ENCODE results near the gene NRXN3.

The NRXN3 gene

GRCh38 chr14:79275292-79275655, 1105.1 kb downstream of the NRXN3 start:
- Histone ChIP-seq H3K9me3 (peaks cover 17% of the 10 kb centered on the region), H3K36me3 (no peaks in the 10 kb centered on the region), H3K4me2 (no peak overlapping the region), H3K9ac (no peak overlapping the region), H3K27ac (no peak overlapping the region), H4K20me1 (no peaks in the 10 kb centered on the region), H3K27me3 (no peaks in the 10 kb centered on the region), H3K4me1 (no peaks in the 10 kb centered on the region), H3K4me3 (no peak overlapping the region)
- no peak for TF ChIP-seq Cebpa-rat (IDR thresholded peaks at IDR 0.05)

- Histone ChIP-seq H3K9ac (no peak overlapping the region), H3K4me2 (no peak overlapping the region), H3K27me3 (no peaks in the 10 kb centered on the region), H3K4me3 (no peak overlapping the region), H3K4me1 (no peaks in the 10 kb centered on the region), H3K36me3 (no peaks in the 10 kb centered on the region), H3K9me3 (peaks cover 17% of the 10 kb centered on the region), H4K20me1 (no peaks in the 10 kb centered on the region), H3K27ac (no peak overlapping the region)
- no peak for TF ChIP-seq Cebpa-rat (IDR thresholded peaks at IDR 0.05)
These were observed 1108.2 kb downstream of the NRXN3 start for GRCh38 chr14:79278286-79278797.

- Histone ChIP-seq H3K36me3 (no peaks in the 10 kb centered on the region), H3K9me3 (peaks cover 17% of the 10 kb centered on the region), H3K27ac (no peak overlapping the region), H3K4me3 (no peak overlapping the region), H4K20me1 (no peaks in the 10 kb centered on the region), H3K4me1 (no peaks in the 10 kb centered on the region), H3K4me2 (no peak overlapping the region), H3K9ac (no peak overlapping the region), H3K27me3 (no peaks in the 10 kb centered on the region)
- TF ChIP-seq Cebpa-rat (IDR thresholded peaks at IDR 0.05): no peak
These were observed 1108.8 kb downstream of the NRXN3 start for GRCh38 chr14:79278798-79279644.

GRCh38 chr14:79279645-79280597, 1109.7 kb downstream of the NRXN3 start:
- H4K20me1 ChIP-seq: no peaks in the 10 kb centered on the region
- H3K27me3 ChIP-seq: no peaks in the 10 kb centered on the region
- no peaks in the 10 kb centered on the region for H3K36me3 ChIP-seq
- no peak overlapping the region for H3K27ac ChIP-seq
- H3K4me3 ChIP-seq: no peak overlapping the region
- no peak overlapping the region for H3K4me2 ChIP-seq
- peaks cover 17% of the 10 kb centered on the region for H3K9me3 ChIP-seq
- H3K9ac ChIP-seq: no peak overlapping the region
- TF ChIP-seq Cebpa-rat (IDR thresholded peaks at IDR 0.05): no peak
- no peaks in the 10 kb centered on the region for H3K4me1 ChIP-seq

GRCh38 chr14:79281244-79282152, 1111.3 kb downstream of the NRXN3 start:
- Histone ChIP-seq H3K4me2 (no peak overlapping the region), H3K4me1 (no peaks in the 10 kb centered on the region), H3K4me3 (no peak overlapping the region), H3K9ac (no peak overlapping the region), H3K27me3 (no peaks in the 10 kb centered on the region), H3K9me3 (peaks cover 17% of the 10 kb centered on the region), H3K36me3 (no peaks in the 10 kb centered on the region), H3K27ac (no peak overlapping the region), H4K20me1 (no peaks in the 10 kb centered on the region)
- no peak for TF ChIP-seq Cebpa-rat (IDR thresholded peaks at IDR 0.05)

- H3K27me3 ChIP-seq: no peaks in the 10 kb centered on the region
- no peaks in the 10 kb centered on the region for H3K36me3 ChIP-seq
- H3K4me1 ChIP-seq: no peaks in the 10 kb centered on the region
- H3K4me2 ChIP-seq: no peak overlapping the region
- H3K4me3 ChIP-seq: no peak overlapping the region
- H3K9ac ChIP-seq: no peak overlapping the region
- H3K27ac ChIP-seq: no peak overlapping the region
- H4K20me1 ChIP-seq: no peaks in the 10 kb centered on the region
- H3K9me3 ChIP-seq: peaks cover 2% of the 10 kb centered on the region; the same call in 1 of the 2 replicates
- TF ChIP-seq Cebpa-rat (IDR thresholded peaks at IDR 0.05): no peak
These were observed 1114.4 kb downstream of the NRXN3 start for GRCh38 chr14:79284621-79285020.

- TF ChIP-seq Cebpa-rat (IDR thresholded peaks at IDR 0.05): no peak
- H3K9ac ChIP-seq: no peak overlapping the region
- H3K27me3 ChIP-seq: no peaks in the 10 kb centered on the region
- no peaks in the 10 kb centered on the region for H3K36me3 ChIP-seq
- no peaks in the 10 kb centered on the region for H3K9me3 ChIP-seq
- H3K4me2 ChIP-seq: no peak overlapping the region
- H3K4me1 ChIP-seq: no peaks in the 10 kb centered on the region
- H4K20me1 ChIP-seq: no peaks in the 10 kb centered on the region
- no peak overlapping the region for H3K4me3 ChIP-seq
- no peak overlapping the region for H3K27ac ChIP-seq
These were observed 1115.1 kb downstream of the NRXN3 start for GRCh38 chr14:79285263-79285662.

GRCh38 chr14:79287976-79288375, 1117.8 kb downstream of the NRXN3 start:
- H3K4me1 ChIP-seq: no peaks in the 10 kb centered on the region
- no peak overlapping the region for H3K27ac ChIP-seq
- no peaks in the 10 kb centered on the region for H4K20me1 ChIP-seq
- H3K9me3 ChIP-seq: no peaks in the 10 kb centered on the region
- H3K9ac ChIP-seq: no peak overlapping the region
- no peak overlapping the region for H3K4me2 ChIP-seq
- H3K27me3 ChIP-seq: no peaks in the 10 kb centered on the region
- no peak overlapping the region for H3K4me3 ChIP-seq
- TF ChIP-seq Cebpa-rat (IDR thresholded peaks at IDR 0.05): no peak
- no peaks in the 10 kb centered on the region for H3K36me3 ChIP-seq

All from BLaER1 (cell line).